ENCODE results near the gene ATP8A2. TPM values are rescaled to one million over a fixed set of nuclear protein-coding genes. Genes with fewer than 3 reads are reported as not detected.

The ATP8A2 gene
- total RNA-seq, 1 donor from 2014 or later: 0.86 TPM

GRCh38 chr13:25846222-25846984 is 474.6 kb downstream of the ATP8A2 start:
- DNase-seq (ENCODE audit: low read depth): no peak

GRCh38 chr13:25847145-25847544 is 475.4 kb downstream of the ATP8A2 start:
- DNase-seq (ENCODE audit: low read depth): no peak

- DNase-seq (ENCODE audit: low read depth): no peak
Observed at GRCh38 chr13:25847635-25848626, 476.2 kb downstream of the ATP8A2 start.

GRCh38 chr13:25848812-25849745 is 477.3 kb downstream of the ATP8A2 start:
- DNase-seq (ENCODE audit: low read depth): peak; percentile 39

GRCh38 chr13:25857830-25858229 is 486.1 kb downstream of the ATP8A2 start:
- no peak for DNase-seq (ENCODE audit: low read depth)

GRCh38 chr13:25859528-25859927 is 487.8 kb downstream of the ATP8A2 start:
- DNase-seq (ENCODE audit: low read depth): no peak

GRCh38 chr13:25860265-25860664 is 488.5 kb downstream of the ATP8A2 start:
- DNase-seq (ENCODE audit: low read depth): no peak

GRCh38 chr13:25860862-25861261 is 489.1 kb downstream of the ATP8A2 start:
- no peak for DNase-seq (ENCODE audit: low read depth)

- no peak for DNase-seq (ENCODE audit: low read depth)
Observed at GRCh38 chr13:25862156-25862555, 490.4 kb downstream of the ATP8A2 start.

GRCh38 chr13:25864116-25864515 is 492.3 kb downstream of the ATP8A2 start:
- peak; percentile 80 for DNase-seq (ENCODE audit: low read depth)

- no peak for DNase-seq (ENCODE audit: low read depth)
Observed at GRCh38 chr13:25864936-25865335, 493.2 kb downstream of the ATP8A2 start.

- DNase-seq (ENCODE audit: low read depth): no peak
Observed at GRCh38 chr13:25865391-25865790, 493.6 kb downstream of the ATP8A2 start.

- DNase-seq (ENCODE audit: low read depth): no peak
Observed at GRCh38 chr13:25867038-25867437, 495.3 kb downstream of the ATP8A2 start.

GRCh38 chr13:25868490-25868889 is 496.7 kb downstream of the ATP8A2 start:
- DNase-seq (ENCODE audit: low read depth): no peak

- no peak for DNase-seq (ENCODE audit: low read depth)
Observed at GRCh38 chr13:25869941-25870340, 498.2 kb downstream of the ATP8A2 start.

- DNase-seq (ENCODE audit: low read depth): no peak
Observed at GRCh38 chr13:25871389-25872125, 499.8 kb downstream of the ATP8A2 start.

GRCh38 chr13:25872481-25873241 is 500.9 kb downstream of the ATP8A2 start:
- peak; percentile 70 for DNase-seq (ENCODE audit: low read depth)

- DNase-seq (ENCODE audit: low read depth): no peak
Observed at GRCh38 chr13:25873242-25873612, 501.5 kb downstream of the ATP8A2 start.

GRCh38 chr13:25874064-25874737 is 502.4 kb downstream of the ATP8A2 start:
- DNase-seq (ENCODE audit: low read depth): no peak
